Effector memory CD4-positive, alpha-beta T cell (primary cell): ENCODE measurements around the gene FHAD1.

Experiments
- DNase-seq, 3 donors: peaks; one replicate each; pipeline ENCODE4 v3.0.0-alpha.2; 2020
- H3K27ac ChIP-seq: 2 replicates; pipeline ENCODE4 v1.7.0; 2013; ENCODE audit warnings: mild to moderate bottlenecking, low read length, moderate library complexity; ENCODE audit not compliant: insufficient read depth, poor library complexity, severe bottlenecking
- H3K27me3 ChIP-seq: replicated peaks from 2 replicates; pipeline ENCODE4 v1.7.0; 2013; ENCODE audit warnings: mild to moderate bottlenecking, low read length; ENCODE audit not compliant: insufficient read depth, control insufficient read depth, poor library complexity, severe bottlenecking
- H3K36me3 ChIP-seq: 2 replicates; pipeline ENCODE4 v1.7.0; 2013; ENCODE audit warnings: mild to moderate bottlenecking, low read length, moderate library complexity; ENCODE audit not compliant: control insufficient read depth, insufficient read depth
- H3K4me1 ChIP-seq: 2 replicates; pipeline ENCODE4 v1.7.0; 2013; ENCODE audit warnings: low read length, mild to moderate bottlenecking; ENCODE audit not compliant: control insufficient read depth, insufficient read depth, poor library complexity, severe bottlenecking
- H3K4me3 ChIP-seq: 2 replicates; pipeline ENCODE4 v1.7.0; 2013; ENCODE audit warnings: low read length, low read depth, mild to moderate bottlenecking; ENCODE audit not compliant: insufficient read depth, poor library complexity, severe bottlenecking
- H3K9me3 ChIP-seq: 2 replicates; pipeline ENCODE4 v1.7.0; 2013; ENCODE audit warnings: mild to moderate bottlenecking, low read length, moderate library complexity; ENCODE audit not compliant: control insufficient read depth

The FHAD1 gene

DNA sequence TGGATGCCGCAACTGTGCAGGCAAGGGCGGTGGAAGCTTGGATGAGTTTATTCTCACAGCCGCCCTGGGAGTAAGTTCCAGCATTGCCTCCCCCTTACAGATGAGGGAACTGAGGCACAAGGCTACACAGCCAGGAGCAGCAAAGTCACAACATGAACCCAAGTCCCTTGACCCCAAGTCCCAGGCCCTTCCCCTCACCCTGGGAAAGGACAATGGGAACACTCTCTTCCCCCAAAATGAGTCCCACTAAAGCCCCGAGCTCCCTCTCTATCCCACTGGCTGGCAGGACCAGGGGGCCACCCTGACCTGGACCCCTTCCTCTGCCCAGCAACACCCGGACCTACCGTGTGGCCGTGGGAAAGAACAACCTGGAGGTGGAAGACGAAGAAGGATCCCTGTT, 195.1 kb downstream of the FHAD1 start:
- Histone ChIP-seq H3K4me3 (no peak overlapping the region), H3K27me3 (no peaks in the 10 kb centered on the region), H3K4me1 (no peaks in the 10 kb centered on the region), H3K9me3 (no peaks in the 10 kb centered on the region), H3K36me3 (no peaks in the 10 kb centered on the region), H3K27ac (no peak overlapping the region)
- no peak for DNase-seq

GRCh38 chr1:15442759-15443158, 195.7 kb downstream of the FHAD1 start:
- H3K9me3 ChIP-seq, result no peaks in the 10 kb centered on the region
- H3K27me3 ChIP-seq, result no peaks in the 10 kb centered on the region
- H3K4me3 ChIP-seq, result no peak overlapping the region
- H3K27ac ChIP-seq, result no peak overlapping the region
- no peaks in the 10 kb centered on the region for H3K36me3 ChIP-seq
- H3K4me1 ChIP-seq, result no peaks in the 10 kb centered on the region
- no peak for DNase-seq

GRCh38 chr1:15443281-15443680, 196.3 kb downstream of the FHAD1 start:
- no peaks in the 10 kb centered on the region for H3K27me3 ChIP-seq
- no peaks in the 10 kb centered on the region for H3K9me3 ChIP-seq
- H3K4me1 ChIP-seq, result no peaks in the 10 kb centered on the region
- H3K27ac ChIP-seq, result no peak overlapping the region
- DNase-seq, result no peak
- no peaks in the 10 kb centered on the region for H3K36me3 ChIP-seq
- no peak overlapping the region for H3K4me3 ChIP-seq

DNA sequence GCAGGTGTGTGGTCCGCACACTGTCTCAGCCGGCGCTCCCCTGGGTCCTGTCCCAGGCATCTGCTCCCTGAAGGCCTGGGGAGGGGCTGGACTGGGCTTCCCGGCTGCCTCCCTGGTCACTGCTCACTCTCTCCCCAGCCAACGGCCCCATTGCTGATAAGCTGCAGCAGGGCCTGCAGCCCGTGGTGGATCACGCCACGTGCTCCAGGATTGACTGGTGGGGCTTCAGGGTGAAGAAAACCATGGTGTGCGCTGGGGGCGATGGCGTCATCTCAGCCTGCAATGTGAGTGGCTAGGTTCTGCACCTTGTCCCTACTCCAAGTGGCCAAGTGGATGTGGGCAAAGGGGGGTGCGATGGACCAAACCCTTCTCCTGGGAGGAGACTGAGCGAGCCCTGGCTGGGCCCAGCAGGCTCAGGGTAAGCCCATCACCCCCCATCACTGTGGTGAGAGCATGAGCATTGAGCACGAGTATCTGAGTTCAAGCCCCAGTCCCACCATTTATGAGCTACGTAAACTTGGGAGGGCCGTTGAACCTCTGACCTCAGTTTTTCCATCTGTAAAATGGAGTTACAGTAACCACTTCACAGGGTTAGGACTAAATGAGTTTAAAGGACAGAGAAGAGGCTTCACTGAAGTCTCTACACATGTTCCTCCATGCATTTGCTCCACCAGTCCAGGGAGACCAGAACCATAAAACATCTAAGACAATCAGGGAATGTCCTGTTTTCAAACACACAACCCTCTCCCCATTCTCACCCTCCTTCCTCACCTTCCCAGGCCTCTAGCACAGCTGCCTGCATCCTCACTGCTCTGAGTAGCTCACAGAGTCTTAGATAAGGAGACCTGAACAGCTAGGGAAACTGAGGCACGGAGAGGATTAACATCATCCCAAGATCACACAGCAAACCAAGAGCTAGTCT, 197.7 kb downstream of the FHAD1 start:
- Histone ChIP-seq H3K27me3 (no peaks in the 10 kb centered on the region), H3K27ac (no peak overlapping the region), H3K9me3 (no peaks in the 10 kb centered on the region), H3K4me3 (no peak overlapping the region), H3K36me3 (no peaks in the 10 kb centered on the region), H3K4me1 (no peaks in the 10 kb centered on the region)
- no peak for DNase-seq

GRCh38 chr1:15445390-15446122, 198.5 kb downstream of the FHAD1 start:
- no peaks in the 10 kb centered on the region for H3K4me1 ChIP-seq
- no peak overlapping the region for H3K27ac ChIP-seq
- H3K4me3 ChIP-seq, result no peak overlapping the region
- H3K9me3 ChIP-seq, result no peaks in the 10 kb centered on the region
- H3K36me3 ChIP-seq, result no peaks in the 10 kb centered on the region
- DNase-seq, result no peak
- no peaks in the 10 kb centered on the region for H3K27me3 ChIP-seq

DNA sequence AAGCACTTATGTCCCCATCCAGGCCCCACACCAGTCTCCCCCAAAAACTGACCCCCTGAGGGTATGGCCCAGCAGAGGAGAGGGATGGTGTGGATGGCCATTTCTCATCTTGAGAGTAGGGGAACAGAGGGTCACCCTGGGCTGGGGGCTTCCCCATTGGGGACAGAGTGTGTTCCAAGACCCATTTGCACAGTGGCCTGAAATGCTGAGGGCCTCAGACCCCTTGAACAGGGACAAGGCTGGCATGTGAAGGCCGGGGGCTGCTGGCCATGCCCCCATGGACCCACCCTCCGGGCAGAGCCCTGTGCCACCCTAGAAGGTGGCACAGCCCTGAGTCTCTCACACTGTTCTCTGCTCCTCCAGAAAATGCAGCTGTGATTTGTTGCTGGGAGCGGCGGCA, 199.2 kb downstream of the FHAD1 start:
- H3K27ac ChIP-seq, result no peak overlapping the region
- H3K36me3 ChIP-seq, result no peaks in the 10 kb centered on the region
- no peak for DNase-seq
- H3K4me1 ChIP-seq, result no peaks in the 10 kb centered on the region
- H3K9me3 ChIP-seq, result no peaks in the 10 kb centered on the region
- H3K27me3 ChIP-seq, result no peaks in the 10 kb centered on the region
- H3K4me3 ChIP-seq, result no peak overlapping the region
